NCI-H774 (cell line): Measurements from ENCODE around the gene POC1B.

ENCODE experiments used
- DNase-seq: peaks from one replicate; lab custom pipeline; 2025; lab: John Stamatoyannopoulos, UW

The POC1B gene

DNA sequence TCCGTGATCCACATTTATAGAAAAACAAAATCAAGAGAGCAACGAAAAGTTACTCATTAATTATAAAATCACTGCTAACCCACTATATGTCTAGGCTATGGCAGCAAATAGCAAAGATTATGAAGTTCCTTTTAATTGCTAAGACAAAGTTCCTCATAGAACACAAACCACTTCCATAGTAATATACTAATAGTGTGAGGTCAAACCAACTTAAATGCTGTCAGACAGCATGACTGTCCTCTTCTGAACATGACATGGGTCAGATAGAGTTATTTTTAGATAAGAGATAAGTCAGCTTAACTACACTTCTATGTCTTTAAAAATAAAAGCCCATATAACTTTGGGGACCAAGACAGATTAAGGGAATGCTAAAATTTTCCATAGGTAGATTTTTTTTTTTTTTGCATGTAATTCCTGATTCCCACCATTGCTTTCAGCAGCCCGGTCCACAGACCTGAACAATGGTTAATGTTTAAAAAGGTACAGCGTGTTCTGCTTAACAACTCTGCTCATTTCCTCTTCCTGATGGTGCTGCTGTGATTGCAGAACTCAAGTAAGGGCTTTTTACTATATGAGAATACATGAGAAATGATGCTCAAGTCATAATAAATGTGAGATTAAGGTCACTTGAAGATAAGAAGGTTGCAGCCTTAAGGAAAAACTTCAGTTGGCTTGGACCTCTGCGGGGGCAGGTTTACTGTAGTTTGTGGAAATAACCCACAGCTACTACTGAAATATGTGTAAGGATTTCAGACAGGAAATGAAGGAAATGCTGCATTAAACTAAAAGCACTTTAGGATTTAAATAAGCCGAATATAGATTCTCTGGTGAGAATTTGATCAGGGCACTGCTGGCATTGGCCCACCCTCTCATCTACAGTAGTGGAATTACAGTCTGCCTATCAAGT is 135.8 kb downstream of the POC1B start:
- DNase-seq = no peak

DNA sequence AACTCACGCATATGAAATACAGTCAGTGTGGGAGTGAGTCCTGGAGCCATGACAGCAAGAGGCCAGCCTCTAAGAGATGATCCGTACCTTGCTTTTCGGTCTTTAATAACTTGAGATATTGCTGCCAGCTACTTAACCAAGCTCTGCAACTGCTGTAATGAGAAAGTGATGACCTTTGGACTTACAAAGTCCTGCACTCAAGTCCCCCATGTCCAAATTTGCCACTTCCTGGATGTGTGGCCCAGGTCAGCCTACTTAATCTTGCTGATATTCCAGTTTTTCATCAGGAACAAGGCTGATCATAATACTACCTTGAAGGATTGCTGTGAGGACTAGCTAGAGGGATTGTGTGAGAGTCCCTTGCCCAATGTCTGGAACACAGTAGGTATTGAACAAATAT is 139.7 kb downstream of the POC1B start:
- no peak for DNase-seq

DNA sequence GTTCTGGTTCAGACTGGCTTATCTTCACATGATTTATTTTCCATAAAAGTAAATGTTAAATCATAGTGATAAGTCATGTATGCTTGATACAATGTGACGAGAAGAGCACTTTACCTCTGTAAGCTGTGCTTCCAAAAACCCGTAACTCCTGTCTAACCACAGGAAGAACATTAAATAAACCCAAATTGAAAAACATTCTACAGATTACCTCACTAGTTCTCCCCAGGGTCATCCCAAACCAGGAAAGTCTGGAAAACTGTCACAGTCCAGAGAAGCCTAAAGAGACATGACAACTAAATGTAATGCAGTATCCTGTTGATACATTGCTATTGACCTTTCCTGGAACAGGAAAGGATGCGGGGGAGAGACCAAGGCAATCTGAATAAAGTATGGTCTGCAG is 141.0 kb downstream of the POC1B start:
- no peak for DNase-seq

DNA sequence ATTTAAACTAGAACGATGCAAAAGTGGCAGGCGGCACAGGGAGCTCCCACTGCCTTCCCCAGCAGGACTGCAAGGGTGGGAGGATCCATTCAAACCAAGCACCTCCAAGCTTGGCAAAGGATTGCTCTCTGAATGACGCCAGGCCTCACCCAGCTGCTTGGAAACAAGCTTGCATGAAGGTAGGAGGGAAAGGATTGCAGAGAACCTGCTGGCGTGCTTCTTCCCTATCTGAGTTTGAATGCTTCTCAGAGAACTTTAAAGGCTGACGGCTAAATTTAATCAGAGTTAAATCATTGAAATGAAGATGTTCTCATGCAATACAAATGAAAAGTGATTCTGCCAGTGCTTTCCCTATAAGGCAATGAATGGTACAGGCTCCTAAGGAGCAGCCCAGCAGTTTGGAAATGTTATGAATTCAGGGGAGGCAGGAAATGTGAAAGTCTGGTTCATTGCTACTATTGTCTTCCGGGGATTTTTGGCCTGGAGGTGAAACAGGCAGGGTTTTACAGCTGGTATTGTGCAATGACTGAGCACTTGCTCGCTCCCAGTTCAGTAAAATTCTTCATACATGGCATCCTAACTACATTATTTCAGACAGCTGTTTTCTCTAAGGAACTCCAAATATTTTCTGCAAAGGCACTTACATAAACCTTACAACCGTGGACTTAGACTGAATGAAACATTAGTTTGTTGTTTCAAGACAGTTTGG is 141.6 kb downstream of the POC1B start:
- DNase-seq = no peak

DNA sequence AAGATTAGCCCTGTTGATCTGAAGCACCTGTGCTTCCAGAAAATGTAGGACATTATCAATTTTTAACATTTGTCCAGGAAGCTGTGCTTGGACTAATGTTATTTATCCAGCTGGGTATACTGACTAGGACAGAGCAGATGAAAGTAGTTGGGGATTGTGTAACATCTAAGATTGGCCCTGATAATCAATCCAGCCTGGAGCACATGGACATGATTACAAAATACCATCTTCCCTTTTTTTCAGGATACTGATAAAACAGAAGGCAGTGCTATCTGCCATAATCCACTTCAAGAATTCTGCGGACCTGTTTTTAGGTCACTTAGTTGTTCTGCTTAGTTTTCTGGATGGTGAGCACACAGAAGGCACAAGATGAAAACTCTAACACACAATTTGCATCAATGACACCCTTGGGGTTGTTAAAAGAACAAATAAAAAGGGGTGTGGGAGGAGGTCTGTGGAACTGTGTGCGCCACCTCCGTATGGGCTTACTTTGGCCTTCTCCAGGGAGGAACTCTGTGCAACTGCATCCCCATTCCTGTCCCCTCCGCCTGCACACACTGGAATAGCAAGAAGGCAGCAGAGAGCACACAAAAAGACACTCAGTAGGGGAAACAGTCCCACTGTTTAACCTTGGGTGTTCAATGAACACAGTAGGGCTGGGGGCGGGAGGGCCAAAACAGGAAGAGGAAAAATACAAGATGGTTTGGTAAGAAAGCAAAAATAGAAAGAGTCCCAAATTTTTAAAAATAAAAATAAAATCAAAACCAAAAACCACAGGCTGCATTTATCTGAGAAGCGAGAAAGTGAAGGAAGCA is 142.4 kb downstream of the POC1B start:
- no peak for DNase-seq

DNA sequence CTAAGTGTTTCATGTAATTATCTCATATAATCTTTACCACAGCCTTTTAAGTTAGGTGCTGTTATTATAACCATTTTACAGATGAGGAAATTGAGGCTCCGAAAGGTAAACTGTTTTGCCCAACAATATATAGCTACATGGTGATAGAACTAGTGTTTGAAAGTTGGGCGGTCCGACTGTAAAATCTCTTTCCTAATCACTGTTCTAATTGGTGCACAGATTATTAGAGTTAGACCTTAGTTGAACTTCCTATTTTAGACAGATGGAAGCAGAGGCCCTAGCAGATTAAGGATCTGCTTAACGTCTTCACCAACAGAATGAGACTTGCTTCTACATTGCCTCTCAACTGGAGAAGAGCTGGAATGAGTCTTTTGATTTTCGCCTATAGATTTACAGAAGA is 143.5 kb downstream of the POC1B start:
- no peak for DNase-seq

DNA sequence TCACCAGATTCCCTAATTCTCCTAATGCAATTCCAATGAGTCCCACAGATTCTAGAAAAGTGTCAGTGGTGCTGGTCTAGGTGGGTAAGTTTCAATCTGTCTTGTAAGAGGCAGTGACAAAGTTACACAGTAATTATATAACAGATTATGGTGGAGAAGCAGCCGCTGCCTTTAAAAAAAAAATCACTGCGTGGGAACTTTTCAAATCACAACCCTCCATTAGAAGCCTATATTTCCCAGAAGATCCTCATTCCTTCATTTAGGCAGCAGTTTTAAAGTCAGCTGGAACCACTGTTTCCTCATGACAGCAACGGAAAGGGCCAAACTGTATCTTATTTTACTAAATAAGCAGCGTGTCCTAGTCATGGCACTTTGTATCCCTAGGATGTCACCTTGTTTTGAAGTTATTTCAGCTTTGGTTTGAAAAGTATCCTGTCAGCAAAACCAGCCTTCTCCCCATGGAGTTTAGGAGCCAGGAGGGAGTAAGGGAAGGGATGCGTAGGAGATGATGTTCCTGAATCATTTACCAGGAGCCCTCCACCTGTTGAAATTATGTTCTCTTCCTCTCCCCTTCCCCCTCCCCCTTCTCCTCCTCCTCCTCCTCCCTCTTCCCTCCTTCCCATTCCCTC is 145.9 kb downstream of the POC1B start:
- DNase-seq = no peak

DNA sequence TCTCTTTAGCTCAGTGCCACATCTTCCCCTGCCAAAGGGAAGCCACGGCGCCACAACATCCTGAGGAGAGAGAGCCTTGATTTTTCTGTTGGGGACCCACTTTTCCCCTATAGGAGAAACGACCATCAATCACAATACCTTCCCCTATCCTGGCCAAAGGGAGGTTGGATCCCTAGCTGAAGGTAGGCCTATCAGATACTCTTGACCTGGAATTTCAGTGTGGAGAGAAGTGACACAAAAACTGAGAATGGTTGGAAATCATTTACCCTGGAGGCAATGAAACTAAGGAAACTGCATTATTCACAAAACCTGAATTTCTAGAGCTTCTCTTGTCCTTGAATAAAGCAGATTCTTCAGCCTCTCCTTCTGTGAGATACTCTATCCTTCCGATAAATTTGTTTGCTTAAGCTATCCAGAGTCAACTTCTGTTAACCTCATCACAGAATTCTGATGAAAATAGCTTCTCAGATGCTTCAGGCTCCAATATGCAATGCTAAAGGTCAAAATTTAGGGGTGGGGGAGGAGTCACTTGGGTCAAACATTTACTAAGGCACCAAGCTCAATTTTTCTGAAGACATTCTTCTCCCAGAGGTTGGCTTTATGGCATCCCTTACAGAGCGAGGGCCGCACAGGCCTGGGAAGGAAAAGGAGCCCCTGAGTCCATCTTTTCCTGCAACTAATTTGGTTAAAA is 146.6 kb downstream of the POC1B start:
- no peak for DNase-seq

DNA sequence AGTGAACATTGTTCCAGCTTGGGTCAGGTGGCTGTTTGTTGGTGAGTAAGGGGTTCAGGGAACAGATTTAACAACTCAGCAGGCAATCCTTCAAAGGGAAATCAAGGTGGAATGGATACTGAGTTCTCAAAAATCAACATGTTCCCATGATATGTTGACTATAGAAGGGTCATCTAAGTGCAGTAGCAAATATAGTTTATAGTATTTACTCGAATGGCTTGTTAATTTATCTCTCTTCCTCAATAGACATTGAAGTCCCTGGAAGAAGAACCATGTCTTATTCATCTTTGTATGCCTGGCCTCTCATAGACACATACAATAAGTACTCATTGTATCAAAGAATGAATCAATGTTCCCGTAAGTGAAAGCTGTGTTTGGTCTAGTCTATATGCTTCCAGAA is 149.0 kb downstream of the POC1B start:
- DNase-seq = no peak

DNA sequence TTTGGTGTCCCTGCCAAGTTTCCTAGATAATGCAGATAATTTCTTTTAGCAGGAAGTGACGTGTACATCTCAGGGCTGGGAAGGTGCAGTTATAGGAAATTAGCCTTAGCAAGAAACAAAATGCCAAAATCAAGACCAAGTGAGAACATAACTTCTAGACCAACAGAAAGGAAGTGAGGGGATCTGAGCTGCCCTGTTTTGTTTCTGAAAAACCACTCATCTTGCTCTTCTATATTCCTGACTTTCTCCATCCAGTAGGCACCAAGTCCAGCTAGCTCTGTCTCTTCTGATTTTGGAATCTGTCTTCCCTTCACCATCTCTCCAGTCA is 149.7 kb downstream of the POC1B start:
- no peak for DNase-seq

DNA sequence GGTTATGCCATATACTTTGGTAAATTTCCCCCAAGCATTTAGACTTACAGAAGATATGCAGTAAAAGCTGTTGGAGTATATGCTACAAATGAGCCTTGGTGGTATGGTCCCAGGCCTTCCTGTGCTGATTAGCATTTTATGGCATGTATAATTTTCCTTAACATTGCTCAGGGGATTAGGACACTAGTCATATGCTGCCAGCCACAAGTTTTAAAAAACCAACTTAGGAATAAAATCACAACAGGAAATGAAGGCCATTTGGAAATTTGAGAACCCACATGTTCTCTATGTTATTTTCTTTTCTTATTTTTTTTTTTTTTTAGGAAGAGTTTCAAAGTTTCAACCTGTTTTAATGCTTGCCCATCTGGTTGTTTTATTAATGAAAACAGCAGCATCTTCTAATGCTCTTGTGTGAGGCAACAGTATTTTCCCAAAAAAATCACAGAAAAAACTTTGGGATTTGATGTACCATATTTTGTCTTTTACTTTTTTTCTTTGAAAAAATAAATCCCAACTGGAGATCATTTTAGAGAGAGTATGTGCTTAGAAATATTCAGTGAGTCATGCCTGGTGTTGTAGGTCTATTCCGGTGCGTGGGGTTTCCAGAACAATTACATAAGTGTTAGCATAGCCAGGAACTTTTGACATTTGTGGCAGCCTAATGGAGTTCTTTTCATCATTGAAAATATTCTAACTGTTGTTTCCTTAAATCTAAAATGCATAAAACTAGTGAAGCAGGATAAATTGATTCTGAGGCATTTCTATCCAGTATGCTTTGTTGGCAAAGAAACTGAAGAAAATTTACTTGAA is 151.9 kb downstream of the POC1B start:
- DNase-seq = no peak

DNA sequence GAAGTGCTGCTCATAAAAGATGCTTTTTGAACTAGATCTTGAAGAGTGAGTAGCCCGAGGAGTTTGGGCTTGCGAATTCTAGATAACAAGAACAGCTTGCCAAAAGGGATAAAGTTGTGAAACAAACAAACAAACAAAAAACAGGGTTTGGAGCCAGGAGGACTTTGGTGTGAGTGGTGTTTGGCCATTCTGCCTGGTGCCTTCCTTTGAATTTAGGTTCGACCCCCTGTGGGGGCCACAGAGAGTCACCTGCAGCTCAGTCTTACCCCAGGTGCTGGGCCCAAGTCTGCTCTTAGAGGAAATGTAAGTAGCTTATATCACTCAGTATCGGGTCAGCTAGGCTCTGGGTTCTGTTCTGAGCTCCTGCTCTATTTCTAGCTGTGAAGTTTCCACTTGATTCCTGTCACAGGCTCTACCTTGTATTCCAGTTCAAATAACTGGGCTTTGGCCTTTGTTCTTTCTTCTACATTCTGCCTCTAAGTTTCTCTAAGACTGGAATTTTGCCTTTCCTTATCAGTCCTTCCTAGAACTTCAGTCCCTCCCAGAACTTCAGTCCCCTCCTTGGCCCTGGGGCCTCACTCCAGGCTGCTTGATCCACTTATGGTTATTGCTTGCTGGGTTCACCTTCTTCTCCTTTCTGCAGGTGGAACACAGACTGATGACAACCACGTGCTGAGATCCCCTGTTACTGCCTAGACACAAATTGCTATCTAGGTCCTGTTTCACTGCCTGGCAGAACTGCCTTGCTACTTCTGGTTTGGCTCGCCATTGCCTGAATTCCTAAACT is 153.1 kb downstream of the POC1B start:
- DNase-seq = no peak

DNA sequence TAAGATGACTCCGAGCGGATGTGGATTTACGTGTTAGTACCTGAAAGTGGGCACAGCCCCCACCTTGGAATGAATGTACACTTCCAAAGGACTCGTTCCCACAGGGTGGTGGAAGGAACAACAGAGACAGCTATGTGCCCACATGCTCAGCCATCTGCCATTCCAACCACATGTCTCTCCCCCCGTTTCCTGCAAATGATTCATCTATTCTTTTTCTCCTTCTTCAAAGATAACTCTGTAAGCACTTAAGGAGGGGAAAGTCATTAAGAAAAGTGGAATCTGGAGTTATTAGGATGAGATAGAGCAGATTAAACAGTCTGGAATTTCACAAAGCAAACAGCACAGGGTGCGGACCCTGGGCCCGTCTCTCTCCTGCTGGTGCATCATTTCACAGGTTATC is 155.0 kb downstream of the POC1B start:
- no peak for DNase-seq

DNA sequence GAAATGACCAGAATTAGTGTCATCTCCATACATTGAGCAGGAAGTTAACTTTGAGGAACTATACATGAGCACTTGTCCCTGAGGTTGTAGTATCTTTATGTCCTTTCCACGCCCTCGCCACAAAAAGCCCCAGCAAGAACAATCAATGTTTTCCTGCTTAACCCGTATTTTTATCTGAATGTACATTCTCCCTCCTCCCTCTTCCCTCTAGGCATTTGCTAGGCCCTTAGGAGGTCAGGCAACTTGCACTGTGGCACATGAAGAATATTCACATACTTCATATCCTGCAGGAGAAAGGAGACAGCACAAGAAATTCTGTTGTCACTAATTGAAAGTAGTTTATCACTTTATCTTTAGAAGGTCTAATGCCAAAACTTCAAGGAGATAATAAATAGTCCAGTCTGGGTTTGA is 155.4 kb downstream of the POC1B start:
- no peak for DNase-seq
